GM12878 (cell line): Measurements from ENCODE around the gene KCNAB2. TPM values are rescaled to one million over a fixed set of nuclear protein-coding genes. Genes with fewer than 3 reads are reported as not detected.
A peak's percentile ranks its signal among the peaks of the same experiment; 100 is the strongest.

Experiments used
- ATAC-seq: fragments of 200-7000 bp; cut with Tn5 transposase; 3 replicates; pipeline ENCODE4 v1.9.1; 2020; ENCODE audit warnings: mild to moderate bottlenecking, moderate library complexity
- BruUV-seq: library from RNA; stranded (reverse); fragments of 400-500 nt; replicated peaks from 2 replicates; lab custom pipeline; 2021; lab: Mats Ljungman, UMichigan
- CTCF ChIA-PET: fragments of 300-600 bp; sonication (Branson Sonifier 250); formaldehyde crosslinking; extraction: SDS; loops from one replicate; lab custom pipeline; 2021; ENCODE audit warnings: inconsistent platforms; lab: Yijun Ruan, JAX
- POLR2A ChIA-PET: fragments of 350-600 bp; formaldehyde crosslinking; extraction: SDS; loops from one replicate; lab custom pipeline; 2021; ENCODE audit warnings: inconsistent platforms; lab: Charles Lee
- RAD21 ChIA-PET: fragments of 300-600 bp; sonication (Branson Sonifier 250); formaldehyde crosslinking; loops from one replicate; lab custom pipeline; 2023; ENCODE audit warnings: antibody characterized with exemption; ENCODE audit not compliant: unreplicated experiment; lab: Charles Lee
- SMC1A ChIA-PET: fragments of 300-600 bp; sonication (Branson Sonifier 250); formaldehyde crosslinking; loops from one replicate; lab custom pipeline; 2023; ENCODE audit not compliant: unreplicated experiment, uncharacterized antibody; lab: Charles Lee
- DNase-seq: peaks from one replicate; pipeline ENCODE4 v3.0.0-alpha.2; 2011; ENCODE audit warnings: low read depth, low spot score
- FAIRE-seq: peaks from 3 replicates; lab custom pipeline; 2011; peaks lifted over from hg19 to GRCh38; lab: Jason Lieb, UNC
- H2AFZ ChIP-seq: 2 replicates; pipeline ENCODE4 v1.6.0; 2011; ENCODE audit warnings: low read depth, low read length, control low read depth; ENCODE audit not compliant: control insufficient read depth
- H3K27ac ChIP-seq: 2 replicates; pipeline ENCODE4 v1.5.1; 2011; ENCODE audit warnings: control low read depth; ENCODE audit not compliant: control insufficient read depth, insufficient read depth
- H3K27me3 ChIP-seq, 2 experiments: replicated peaks in 1 of 2; 2 replicates each; pipeline versions ENCODE4 v1.6.0 to v1.6.1; 2011; ENCODE audit warnings: low read length in 1 of 2; ENCODE audit not compliant: control insufficient read depth in 2 of 2, insufficient read depth in 2 of 2
- H3K36me3 ChIP-seq, 2 experiments: 2 replicates each; pipeline ENCODE4 v1.5.1; 2011; ENCODE audit warnings: low read length in 1 of 2; ENCODE audit not compliant: control insufficient read depth in 2 of 2, insufficient read depth in 2 of 2
- H3K4me1 ChIP-seq: 2 replicates; pipeline ENCODE4 v1.6.1; 2011; ENCODE audit warnings: mild to moderate bottlenecking, low read length, moderate library complexity, mixed read lengths; ENCODE audit not compliant: control insufficient read depth, insufficient read depth
- H3K4me2 ChIP-seq: 2 replicates; pipeline ENCODE4 v1.6.0; 2011; ENCODE audit warnings: control low read depth; ENCODE audit not compliant: control insufficient read depth, insufficient read depth
- H3K4me3 ChIP-seq: fragments of 200-600 bp; sonication (generic); 2 replicates; pipeline ENCODE4 v1.5.1; 2016
- H3K79me2 ChIP-seq: 2 replicates; pipeline ENCODE4 v1.6.0; 2011; ENCODE audit warnings: low read length; ENCODE audit not compliant: control insufficient read depth, insufficient read depth
- H3K9ac ChIP-seq: 2 replicates; pipeline ENCODE4 v1.8.0; 2011; ENCODE audit warnings: low read length, control low read depth, mixed read lengths; ENCODE audit not compliant: control insufficient read depth, insufficient read depth
- H3K9me3 ChIP-seq: replicated peaks from 3 replicates; pipeline ENCODE4 v1.5.1; 2011; ENCODE audit warnings: mild to moderate bottlenecking, low read length; ENCODE audit not compliant: control insufficient read depth, insufficient read depth
- H4K20me1 ChIP-seq: 2 replicates; pipeline ENCODE4 v1.6.0; 2011; ENCODE audit not compliant: control insufficient read depth, insufficient read depth
- BACH1 ChIP-seq: fragments of 450-650 bp; IDR thresholded peaks from 2 replicates; pipeline ENCODE4 v1.6.1; 2017; ENCODE audit warnings: mild to moderate bottlenecking, borderline replicate concordance
- BMI1 ChIP-seq: fragments of 450-650 bp; IDR thresholded peaks from 2 replicates; pipeline ENCODE4 v1.6.1; 2016; ENCODE audit warnings: mild to moderate bottlenecking, moderate library complexity, borderline replicate concordance
- NR2C2 ChIP-seq: IDR thresholded peaks from 2 replicates; pipeline ENCODE4 v1.6.1; 2011; ENCODE audit warnings: borderline replicate concordance, low read depth; ENCODE audit not compliant: control insufficient read depth, insufficient read length
- SIX5 ChIP-seq: IDR thresholded peaks from 2 replicates; pipeline ENCODE4 v1.6.1; 2011; ENCODE audit warnings: mild to moderate bottlenecking, low read depth, low read length, moderate library complexity; ENCODE audit not compliant: severe bottlenecking
- SREBF2 ChIP-seq: IDR thresholded peaks from 2 replicates; pipeline ENCODE4 v1.6.1; 2012; ENCODE audit warnings: mild to moderate bottlenecking, low read length
- SRF ChIP-seq, 2 experiments: IDR thresholded peaks; 2 replicates each; pipeline ENCODE4 v1.6.1; 2011; ENCODE audit warnings: low read depth in 2 of 2, low read length in 2 of 2, mild to moderate bottlenecking in 1 of 2, moderate library complexity in 1 of 2
- TBL1XR1 ChIP-seq: IDR thresholded peaks from 2 replicates; pipeline ENCODE4 v1.6.1; 2012; ENCODE audit warnings: low read depth, low read length, improper control_type of control experiment
- TCF12 ChIP-seq: IDR thresholded peaks from 2 replicates; pipeline ENCODE4 v1.6.1; 2011; ENCODE audit warnings: low read depth, mild to moderate bottlenecking, low read length
- YY1 ChIP-seq: IDR thresholded peaks from 2 replicates; pipeline ENCODE4 v1.6.1; 2011; ENCODE audit warnings: low read depth, mild to moderate bottlenecking, low read length
- ZNF622 ChIP-seq: fragments of 450-650 bp; IDR thresholded peaks from 2 replicates; pipeline ENCODE4 v1.6.1; 2017; ENCODE audit warnings: mild to moderate bottlenecking, inconsistent platforms
- WGBS: methylation state at CpG from one replicate; pipeline ENCODE4 v1.1.6; 2016; ENCODE audit warnings: low lambda C conversion rate; ENCODE audit not compliant: insufficient replicate concordance, insufficient coverage; ENCODE audit errors: missing lambda C conversion rate; 5-methylcytosine and 5-hydroxymethylcytosine counted together
- in situ Hi-C: fragments of 300-500 bp; cut with MboI; formaldehyde crosslinking; loops from 9 replicates; pipeline ENCODE4 v1.14.3; 2018; ENCODE audit warnings: mixed read lengths
- intact Hi-C: fragments of 100-400 bp; cut with micrococcal nuclease; formaldehyde crosslinking; loops from one replicate; pipeline ENCODE4 v1.14.2; 2022; ENCODE audit not compliant: unreplicated experiment
- polyA plus RNA-seq, 11 experiments: library from polyadenylated mRNA; depleted of rRNA in 4 of 11; unstranded in 6 of 11; stranded (reverse) in 5 of 11; fragments of >200 nt; fragmentation: Nextera tagmentation in 4 of 11; fragmentation: Illumina TruSeq in 1 of 11; extraction: Ambion mirVana in 4 of 11; extraction: Trizol in 1 of 11; gene quantifications; 1 replicate in 1 of 11; 2 replicates in 10 of 11; pipeline versions ENCODE4 v1.2.1 to v1.2.3, GENCODE V29; 2011 to 2016; ENCODE audit warnings: inconsistent platforms in 2 of 11, missing spikeins in 2 of 11, low read depth in 1 of 11
- total RNA-seq, 4 experiments: library from RNA; depleted of rRNA in 3 of 4; stranded (reverse); fragments of >200 nt in 3 of 4; fragmentation: Illumina TruSeq in 1 of 4; extraction: Trizol in 1 of 4; gene quantifications; 2 replicates each; pipeline versions ENCODE4 v1.2.1 to v1.2.3, GENCODE V29; 2013 to 2021
- TF ChIP-seq, protein P1 (sequence below): fragments of 450-650 bp; IDR thresholded peaks from 2 replicates; pipeline ENCODE4 v1.6.1; 2017; ENCODE audit warnings: antibody characterized with exemption, mild to moderate bottlenecking, moderate library complexity
- TF ChIP-seq, protein P2 (sequence below): fragments of 150-350 bp; IDR thresholded peaks from 2 replicates; pipeline ENCODE4 v1.6.1; 2016; ENCODE audit warnings: low read depth, low read length
- TF ChIP-seq, protein P3 (sequence below): fragments of 450-650 bp; IDR thresholded peaks from 2 replicates; pipeline ENCODE4 v1.6.1; 2017; ENCODE audit warnings: mild to moderate bottlenecking, low read depth, inconsistent platforms; ENCODE audit not compliant: poor library complexity, severe bottlenecking
- TF ChIP-seq, protein P4 (sequence below): IDR thresholded peaks from 2 replicates; pipeline ENCODE4 v1.6.1; 2011; ENCODE audit warnings: mild to moderate bottlenecking, low read depth, low read length, moderate library complexity; ENCODE audit not compliant: insufficient replicate concordance

The KCNAB2 gene
- total and polyA plus RNA-seq, 10 of the 15 experiments (the other 5 are each of a cell fraction or from before 2014, with no cell fraction given) = 2.9 to 123 (median 62.4) TPM

DNA sequence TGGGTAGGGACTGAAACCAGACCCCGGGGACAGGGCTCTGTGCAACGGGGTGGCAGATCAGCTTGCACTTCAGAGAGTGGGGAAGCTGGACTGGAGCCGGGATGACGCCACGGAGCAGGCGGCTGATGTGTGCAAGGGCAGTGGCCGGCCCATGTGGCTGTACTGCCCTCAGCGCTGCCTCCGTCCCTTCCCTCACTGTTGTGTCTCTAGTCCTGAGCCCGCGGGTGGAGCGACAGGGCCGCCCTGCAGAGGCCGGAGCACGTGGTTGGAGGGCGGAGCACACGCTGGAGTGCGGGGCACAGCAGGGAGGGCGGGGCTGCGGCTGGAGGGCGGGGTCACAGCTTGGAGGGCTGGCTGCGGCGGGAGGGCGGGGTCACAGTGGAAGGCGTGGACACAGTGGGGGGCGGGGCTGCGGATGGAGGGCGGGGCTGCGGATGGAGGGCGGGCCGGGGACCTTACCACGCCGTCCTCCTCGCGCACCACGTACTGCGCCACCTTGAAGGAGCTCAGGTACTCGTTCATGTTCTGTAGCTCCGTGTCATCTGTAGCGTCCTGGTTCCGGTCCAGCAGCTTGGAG is 82.0 kb downstream of the KCNAB2 start:
- POLR2A ChIA-PET = no interaction called here
- Histone ChIP-seq H3K4me2 (no peak overlapping the region), H3K36me3 (no peaks in the 10 kb centered on the region), H3K27ac (no peak overlapping the region), H2AFZ (no peak overlapping the region), H3K4me1 (no peaks in the 10 kb centered on the region), H4K20me1 (no peaks in the 10 kb centered on the region), H3K9ac (no peak overlapping the region), H3K79me2 (no peaks in the 10 kb centered on the region), H3K27me3 (no peaks in the 10 kb centered on the region), H3K4me3 (no peak overlapping the region), H3K9me3 (no peaks in the 10 kb centered on the region; the same call in 2 of the 3 replicates)
- in situ Hi-C loops = no loop called here
- TF ChIP-seq ZNF622 (no peak), TCF12 (no peak), BACH1 (no peak), SREBF2 (no peak), YY1 (no peak), NR2C2 (no peak), SRF (IDR thresholded peaks at IDR 0.05; ENCODE audit: low read depth in 2 of 2, low read length in 2 of 2) (no peak), SIX5 (no peak), BMI1 (no peak), TBL1XR1 (no peak)
- TF ChIP-seq, protein P1, sequence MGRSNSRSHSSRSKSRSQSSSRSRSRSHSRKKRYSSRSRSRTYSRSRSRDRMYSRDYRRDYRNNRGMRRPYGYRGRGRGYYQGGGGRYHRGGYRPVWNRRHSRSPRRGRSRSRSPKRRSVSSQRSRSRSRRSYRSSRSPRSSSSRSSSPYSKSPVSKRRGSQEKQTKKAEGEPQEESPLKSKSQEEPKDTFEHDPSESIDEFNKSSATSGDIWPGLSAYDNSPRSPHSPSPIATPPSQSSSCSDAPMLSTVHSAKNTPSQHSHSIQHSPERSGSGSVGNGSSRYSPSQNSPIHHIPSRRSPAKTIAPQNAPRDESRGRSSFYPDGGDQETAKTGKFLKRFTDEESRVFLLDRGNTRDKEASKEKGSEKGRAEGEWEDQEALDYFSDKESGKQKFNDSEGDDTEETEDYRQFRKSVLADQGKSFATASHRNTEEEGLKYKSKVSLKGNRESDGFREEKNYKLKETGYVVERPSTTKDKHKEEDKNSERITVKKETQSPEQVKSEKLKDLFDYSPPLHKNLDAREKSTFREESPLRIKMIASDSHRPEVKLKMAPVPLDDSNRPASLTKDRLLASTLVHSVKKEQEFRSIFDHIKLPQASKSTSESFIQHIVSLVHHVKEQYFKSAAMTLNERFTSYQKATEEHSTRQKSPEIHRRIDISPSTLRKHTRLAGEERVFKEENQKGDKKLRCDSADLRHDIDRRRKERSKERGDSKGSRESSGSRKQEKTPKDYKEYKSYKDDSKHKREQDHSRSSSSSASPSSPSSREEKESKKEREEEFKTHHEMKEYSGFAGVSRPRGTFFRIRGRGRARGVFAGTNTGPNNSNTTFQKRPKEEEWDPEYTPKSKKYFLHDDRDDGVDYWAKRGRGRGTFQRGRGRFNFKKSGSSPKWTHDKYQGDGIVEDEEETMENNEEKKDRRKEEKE = no peak
- TF ChIP-seq, protein P2, sequence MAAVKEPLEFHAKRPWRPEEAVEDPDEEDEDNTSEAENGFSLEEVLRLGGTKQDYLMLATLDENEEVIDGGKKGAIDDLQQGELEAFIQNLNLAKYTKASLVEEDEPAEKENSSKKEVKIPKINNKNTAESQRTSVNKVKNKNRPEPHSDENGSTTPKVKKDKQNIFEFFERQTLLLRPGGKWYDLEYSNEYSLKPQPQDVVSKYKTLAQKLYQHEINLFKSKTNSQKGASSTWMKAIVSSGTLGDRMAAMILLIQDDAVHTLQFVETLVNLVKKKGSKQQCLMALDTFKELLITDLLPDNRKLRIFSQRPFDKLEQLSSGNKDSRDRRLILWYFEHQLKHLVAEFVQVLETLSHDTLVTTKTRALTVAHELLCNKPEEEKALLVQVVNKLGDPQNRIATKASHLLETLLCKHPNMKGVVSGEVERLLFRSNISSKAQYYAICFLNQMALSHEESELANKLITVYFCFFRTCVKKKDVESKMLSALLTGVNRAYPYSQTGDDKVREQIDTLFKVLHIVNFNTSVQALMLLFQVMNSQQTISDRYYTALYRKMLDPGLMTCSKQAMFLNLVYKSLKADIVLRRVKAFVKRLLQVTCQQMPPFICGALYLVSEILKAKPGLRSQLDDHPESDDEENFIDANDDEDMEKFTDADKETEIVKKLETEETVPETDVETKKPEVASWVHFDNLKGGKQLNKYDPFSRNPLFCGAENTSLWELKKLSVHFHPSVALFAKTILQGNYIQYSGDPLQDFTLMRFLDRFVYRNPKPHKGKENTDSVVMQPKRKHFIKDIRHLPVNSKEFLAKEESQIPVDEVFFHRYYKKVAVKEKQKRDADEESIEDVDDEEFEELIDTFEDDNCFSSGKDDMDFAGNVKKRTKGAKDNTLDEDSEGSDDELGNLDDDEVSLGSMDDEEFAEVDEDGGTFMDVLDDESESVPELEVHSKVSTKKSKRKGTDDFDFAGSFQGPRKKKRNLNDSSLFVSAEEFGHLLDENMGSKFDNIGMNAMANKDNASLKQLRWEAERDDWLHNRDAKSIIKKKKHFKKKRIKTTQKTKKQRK = no peak
- TF ChIP-seq, protein P3, sequence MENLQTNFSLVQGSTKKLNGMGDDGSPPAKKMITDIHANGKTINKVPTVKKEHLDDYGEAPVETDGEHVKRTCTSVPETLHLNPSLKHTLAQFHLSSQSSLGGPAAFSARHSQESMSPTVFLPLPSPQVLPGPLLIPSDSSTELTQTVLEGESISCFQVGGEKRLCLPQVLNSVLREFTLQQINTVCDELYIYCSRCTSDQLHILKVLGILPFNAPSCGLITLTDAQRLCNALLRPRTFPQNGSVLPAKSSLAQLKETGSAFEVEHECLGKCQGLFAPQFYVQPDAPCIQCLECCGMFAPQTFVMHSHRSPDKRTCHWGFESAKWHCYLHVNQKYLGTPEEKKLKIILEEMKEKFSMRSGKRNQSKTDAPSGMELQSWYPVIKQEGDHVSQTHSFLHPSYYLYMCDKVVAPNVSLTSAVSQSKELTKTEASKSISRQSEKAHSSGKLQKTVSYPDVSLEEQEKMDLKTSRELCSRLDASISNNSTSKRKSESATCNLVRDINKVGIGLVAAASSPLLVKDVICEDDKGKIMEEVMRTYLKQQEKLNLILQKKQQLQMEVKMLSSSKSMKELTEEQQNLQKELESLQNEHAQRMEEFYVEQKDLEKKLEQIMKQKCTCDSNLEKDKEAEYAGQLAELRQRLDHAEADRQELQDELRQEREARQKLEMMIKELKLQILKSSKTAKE = no peak
- TF ChIP-seq, protein P4, sequence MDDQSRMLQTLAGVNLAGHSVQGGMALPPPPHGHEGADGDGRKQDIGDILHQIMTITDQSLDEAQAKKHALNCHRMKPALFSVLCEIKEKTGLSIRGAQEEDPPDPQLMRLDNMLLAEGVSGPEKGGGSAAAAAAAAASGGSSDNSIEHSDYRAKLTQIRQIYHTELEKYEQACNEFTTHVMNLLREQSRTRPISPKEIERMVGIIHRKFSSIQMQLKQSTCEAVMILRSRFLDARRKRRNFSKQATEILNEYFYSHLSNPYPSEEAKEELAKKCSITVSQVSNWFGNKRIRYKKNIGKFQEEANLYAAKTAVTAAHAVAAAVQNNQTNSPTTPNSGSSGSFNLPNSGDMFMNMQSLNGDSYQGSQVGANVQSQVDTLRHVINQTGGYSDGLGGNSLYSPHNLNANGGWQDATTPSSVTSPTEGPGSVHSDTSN = no peak
- RAD21 ChIA-PET = no interaction called here
- CTCF ChIA-PET = no interaction called here
- BruUV-seq = no TSS peak
- 66% methylated on average over 22 of the region's 41 CpGs for WGBS
- FAIRE-seq (no peak), ATAC-seq (peak; percentile 54), DNase-seq (no peak)
- SMC1A ChIA-PET = no interaction called here
- intact Hi-C loops = no loop called here
